ENCODE measurements around the gene GAREM2. TPM values are rescaled to one million over a fixed set of nuclear protein-coding genes. Genes with fewer than 3 reads are reported as not detected.

Gene GAREM2
- total and polyA plus RNA-seq, 2 experiments from 2014 or later = 0.84 to 1.6 TPM

GRCh38 chr2:26148501-26148900, 24.4 kb upstream of the GAREM2 start:
- Histone ChIP-seq H3K27ac (no peak overlapping the region), H3K9me3 (ENCODE audit: low read depth) (no peaks in the 10 kb centered on the region)
- DNase-seq (ENCODE audit: low read depth in 1 of 2, low spot score in 1 of 2) = peak; percentile 21 to 50

DNA sequence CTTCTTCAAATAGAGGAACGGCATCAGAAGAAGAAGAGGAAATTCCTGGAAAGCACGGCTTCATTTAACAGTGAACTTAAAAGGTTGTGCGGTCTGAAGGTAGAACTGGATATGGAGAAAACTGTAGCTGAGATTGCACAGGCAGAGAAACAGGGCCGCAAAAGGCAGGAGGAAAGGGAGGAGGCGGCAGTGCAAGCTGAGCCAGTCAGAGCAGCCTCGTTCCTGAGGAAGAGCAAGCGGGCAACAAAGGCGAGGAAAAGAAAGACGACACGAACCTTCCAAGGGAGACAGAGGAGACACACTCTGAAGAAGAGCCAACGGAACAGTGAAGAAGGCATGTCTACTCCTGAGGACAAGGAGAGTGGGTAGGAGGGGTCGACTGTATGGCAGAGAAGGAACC, 22.6 kb upstream of the GAREM2 start:
- Histone ChIP-seq H3K27me3 (peaks cover 24% of the 10 kb centered on the region), H3K27ac (no peak overlapping the region), H3K36me3 (no peaks in the 10 kb centered on the region), H3K4me1 (ENCODE audit: low read depth) (no peaks in the 10 kb centered on the region), H3K4me3 (no peak overlapping the region), H3K9me3 (ENCODE audit: low read depth) (no peaks in the 10 kb centered on the region)
- TF ChIP-seq, protein P1, sequence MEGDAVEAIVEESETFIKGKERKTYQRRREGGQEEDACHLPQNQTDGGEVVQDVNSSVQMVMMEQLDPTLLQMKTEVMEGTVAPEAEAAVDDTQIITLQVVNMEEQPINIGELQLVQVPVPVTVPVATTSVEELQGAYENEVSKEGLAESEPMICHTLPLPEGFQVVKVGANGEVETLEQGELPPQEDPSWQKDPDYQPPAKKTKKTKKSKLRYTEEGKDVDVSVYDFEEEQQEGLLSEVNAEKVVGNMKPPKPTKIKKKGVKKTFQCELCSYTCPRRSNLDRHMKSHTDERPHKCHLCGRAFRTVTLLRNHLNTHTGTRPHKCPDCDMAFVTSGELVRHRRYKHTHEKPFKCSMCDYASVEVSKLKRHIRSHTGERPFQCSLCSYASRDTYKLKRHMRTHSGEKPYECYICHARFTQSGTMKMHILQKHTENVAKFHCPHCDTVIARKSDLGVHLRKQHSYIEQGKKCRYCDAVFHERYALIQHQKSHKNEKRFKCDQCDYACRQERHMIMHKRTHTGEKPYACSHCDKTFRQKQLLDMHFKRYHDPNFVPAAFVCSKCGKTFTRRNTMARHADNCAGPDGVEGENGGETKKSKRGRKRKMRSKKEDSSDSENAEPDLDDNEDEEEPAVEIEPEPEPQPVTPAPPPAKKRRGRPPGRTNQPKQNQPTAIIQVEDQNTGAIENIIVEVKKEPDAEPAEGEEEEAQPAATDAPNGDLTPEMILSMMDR (IDR thresholded peaks at IDR 0.05; ENCODE audit: low read depth, low read length) = no peak
- DNase-seq (ENCODE audit: low read depth in 1 of 2, low spot score in 1 of 2) = no peak

More at GRCh38 chr2:26148501-26148900, 24.4 kb upstream of the GAREM2 start:
- Histone ChIP-seq H3K4me3 (no peak overlapping the region), H3K4me1 (ENCODE audit: low read depth) (no peaks in the 10 kb centered on the region), H3K27me3 (peaks cover 24% of the 10 kb centered on the region), H3K36me3 (no peaks in the 10 kb centered on the region)
- TF ChIP-seq, protein P1 (IDR thresholded peaks at IDR 0.05; ENCODE audit: low read depth, low read length) = no peak

GRCh38 chr2:26157580-26157979, 15.3 kb upstream of the GAREM2 start:
- Histone ChIP-seq H3K27me3 (no peaks in the 10 kb centered on the region), H3K4me3 (no peak overlapping the region), H3K4me1 (ENCODE audit: low read depth) (no peaks in the 10 kb centered on the region), H3K27ac (no peak overlapping the region), H3K36me3 (no peaks in the 10 kb centered on the region), H3K9me3 (ENCODE audit: low read depth) (peaks cover 2% of the 10 kb centered on the region)
- DNase-seq (ENCODE audit: low read depth in 1 of 2, low spot score in 1 of 2) = no peak
- TF ChIP-seq, protein P1 (IDR thresholded peaks at IDR 0.05; ENCODE audit: low read depth, low read length) = no peak

DNA sequence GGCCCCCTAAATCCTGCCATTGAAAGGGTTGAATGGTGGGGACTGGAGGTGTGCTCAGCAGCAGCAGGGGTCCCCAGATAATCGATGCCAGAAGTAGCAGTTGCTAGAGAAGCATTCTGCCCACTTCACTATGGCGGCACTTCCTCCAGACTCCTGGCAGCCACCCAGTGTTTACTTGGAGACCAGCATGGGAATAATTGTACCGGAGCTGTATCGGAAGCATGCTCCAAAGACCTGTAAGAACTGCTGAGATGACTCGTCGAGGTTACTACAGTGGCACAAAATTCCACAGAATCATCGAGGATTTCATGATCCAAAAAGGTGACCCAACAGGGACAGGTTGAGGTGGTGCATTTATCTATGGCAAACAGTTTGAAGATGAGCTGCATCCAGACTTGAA, 11.0 kb upstream of the GAREM2 start:
- H3K9me3 ChIP-seq (ENCODE audit: low read depth) = peaks cover 2% of the 10 kb centered on the region
- H3K4me3 ChIP-seq = no peak overlapping the region
- DNase-seq (ENCODE audit: low read depth in 1 of 2, low spot score in 1 of 2) = no peak
- TF ChIP-seq, protein P1 (IDR thresholded peaks at IDR 0.05; ENCODE audit: low read depth, low read length) = no peak
- no peaks in the 10 kb centered on the region for H3K4me1 ChIP-seq (ENCODE audit: low read depth)
- peaks cover 9% of the 10 kb centered on the region for H3K27me3 ChIP-seq
- no peaks in the 10 kb centered on the region for H3K36me3 ChIP-seq
- no peak overlapping the region for H3K27ac ChIP-seq

- no peak for DNase-seq (ENCODE audit: low read depth in 1 of 2, low spot score in 1 of 2)
- Histone ChIP-seq H3K27ac (no peak overlapping the region), H3K9me3 (ENCODE audit: low read depth) (no peaks in the 10 kb centered on the region), H3K36me3 (no peaks in the 10 kb centered on the region), H3K27me3 (peaks cover 9% of the 10 kb centered on the region), H3K4me1 (ENCODE audit: low read depth) (no peaks in the 10 kb centered on the region), H3K4me3 (no peak overlapping the region)
- TF ChIP-seq, protein P1 (IDR thresholded peaks at IDR 0.05; ENCODE audit: low read depth, low read length) = no peak
Measured at GRCh38 chr2:26162963-26163362, 9.9 kb upstream of the GAREM2 start.

- no peak overlapping the region for H3K27ac ChIP-seq
Measured at GRCh38 chr2:26164231-26164630, 8.7 kb upstream of the GAREM2 start.

More at GRCh38 chr2:26164231-26164630, 8.7 kb upstream of the GAREM2 start:
- no peak for DNase-seq (ENCODE audit: low read depth in 1 of 2, low spot score in 1 of 2)
- Histone ChIP-seq H3K9me3 (ENCODE audit: low read depth) (no peaks in the 10 kb centered on the region), H3K4me3 (no peak overlapping the region), H3K27me3 (peaks cover 9% of the 10 kb centered on the region), H3K4me1 (ENCODE audit: low read depth) (no peaks in the 10 kb centered on the region), H3K36me3 (no peaks in the 10 kb centered on the region)
- TF ChIP-seq, protein P1 (IDR thresholded peaks at IDR 0.05; ENCODE audit: low read depth, low read length) = no peak
